ENCODE data around the gene ACSL1.

DNA sequence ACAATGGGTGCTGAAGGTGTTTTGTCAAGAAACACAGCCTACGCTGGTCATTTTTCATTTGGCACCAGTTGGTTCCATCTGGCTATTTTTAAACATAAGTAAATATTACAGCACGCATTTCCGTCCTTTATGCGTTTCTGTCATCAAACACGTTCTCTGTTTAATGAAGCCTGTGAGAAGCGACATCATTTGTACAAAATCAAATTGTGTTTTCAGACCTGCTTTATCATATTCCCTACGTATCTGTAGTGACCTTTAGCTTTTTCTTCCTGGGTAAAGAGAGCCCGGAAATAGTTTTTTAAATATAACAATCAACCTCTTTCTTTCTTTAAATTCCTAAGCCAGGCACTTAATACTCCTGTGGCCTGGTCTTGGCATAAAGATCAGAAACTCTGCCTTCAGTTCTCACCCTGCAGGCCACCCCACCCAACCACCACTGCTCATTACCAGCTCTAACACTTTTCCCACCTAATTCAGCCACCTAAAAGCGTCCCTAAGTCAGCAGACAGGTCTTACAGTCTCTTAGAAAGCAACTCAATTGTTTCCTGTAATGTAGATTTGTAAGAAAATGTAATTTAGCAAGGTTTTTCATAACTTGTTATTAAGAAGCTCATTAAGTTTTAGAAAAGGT, 30.4 kb downstream of the ACSL1 start:
- TF ChIP-seq POLR2A (IDR thresholded peaks at IDR 0.05; ENCODE audit: control extremely low read depth in 1 of 2, low read depth in 2 of 2, low read length in 2 of 2) = no peak
- TF ChIP-seq CHD1 (IDR thresholded peaks at IDR 0.05; ENCODE audit: low read depth, low read length) = no peak
- TF ChIP-seq, protein P1, sequence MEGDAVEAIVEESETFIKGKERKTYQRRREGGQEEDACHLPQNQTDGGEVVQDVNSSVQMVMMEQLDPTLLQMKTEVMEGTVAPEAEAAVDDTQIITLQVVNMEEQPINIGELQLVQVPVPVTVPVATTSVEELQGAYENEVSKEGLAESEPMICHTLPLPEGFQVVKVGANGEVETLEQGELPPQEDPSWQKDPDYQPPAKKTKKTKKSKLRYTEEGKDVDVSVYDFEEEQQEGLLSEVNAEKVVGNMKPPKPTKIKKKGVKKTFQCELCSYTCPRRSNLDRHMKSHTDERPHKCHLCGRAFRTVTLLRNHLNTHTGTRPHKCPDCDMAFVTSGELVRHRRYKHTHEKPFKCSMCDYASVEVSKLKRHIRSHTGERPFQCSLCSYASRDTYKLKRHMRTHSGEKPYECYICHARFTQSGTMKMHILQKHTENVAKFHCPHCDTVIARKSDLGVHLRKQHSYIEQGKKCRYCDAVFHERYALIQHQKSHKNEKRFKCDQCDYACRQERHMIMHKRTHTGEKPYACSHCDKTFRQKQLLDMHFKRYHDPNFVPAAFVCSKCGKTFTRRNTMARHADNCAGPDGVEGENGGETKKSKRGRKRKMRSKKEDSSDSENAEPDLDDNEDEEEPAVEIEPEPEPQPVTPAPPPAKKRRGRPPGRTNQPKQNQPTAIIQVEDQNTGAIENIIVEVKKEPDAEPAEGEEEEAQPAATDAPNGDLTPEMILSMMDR (IDR thresholded peaks at IDR 0.05; ENCODE audit: control extremely low read depth in 1 of 3, insufficient read depth in 1 of 3, low read depth in 1 of 3, low read length in 3 of 3) = no peak

All from H1 (cell line).